OCI-LY1 (cell line): Measurements from ENCODE around the gene WSCD2.

Source experiments
- EZH2 ChIP-seq: fragments of 200-600 bp; sonication (generic), shearing (Covaris generic); IDR thresholded peaks from 2 replicates; pipeline ENCODE4 v1.8.0; 2017; ENCODE audit warnings: borderline replicate concordance, mixed run types, mild to moderate bottlenecking, antibody characterized with exemption, low read length, moderate library complexity, mixed read lengths
- TF ChIP-seq, protein P1 (sequence below): fragments of 200-600 bp; sonication (generic), shearing (Covaris generic); IDR thresholded peaks from 2 replicates; pipeline ENCODE4 v1.5.1; 2017; ENCODE audit warnings: mild to moderate bottlenecking, antibody characterized with exemption, low read length, moderate library complexity, mixed read lengths

DNA sequence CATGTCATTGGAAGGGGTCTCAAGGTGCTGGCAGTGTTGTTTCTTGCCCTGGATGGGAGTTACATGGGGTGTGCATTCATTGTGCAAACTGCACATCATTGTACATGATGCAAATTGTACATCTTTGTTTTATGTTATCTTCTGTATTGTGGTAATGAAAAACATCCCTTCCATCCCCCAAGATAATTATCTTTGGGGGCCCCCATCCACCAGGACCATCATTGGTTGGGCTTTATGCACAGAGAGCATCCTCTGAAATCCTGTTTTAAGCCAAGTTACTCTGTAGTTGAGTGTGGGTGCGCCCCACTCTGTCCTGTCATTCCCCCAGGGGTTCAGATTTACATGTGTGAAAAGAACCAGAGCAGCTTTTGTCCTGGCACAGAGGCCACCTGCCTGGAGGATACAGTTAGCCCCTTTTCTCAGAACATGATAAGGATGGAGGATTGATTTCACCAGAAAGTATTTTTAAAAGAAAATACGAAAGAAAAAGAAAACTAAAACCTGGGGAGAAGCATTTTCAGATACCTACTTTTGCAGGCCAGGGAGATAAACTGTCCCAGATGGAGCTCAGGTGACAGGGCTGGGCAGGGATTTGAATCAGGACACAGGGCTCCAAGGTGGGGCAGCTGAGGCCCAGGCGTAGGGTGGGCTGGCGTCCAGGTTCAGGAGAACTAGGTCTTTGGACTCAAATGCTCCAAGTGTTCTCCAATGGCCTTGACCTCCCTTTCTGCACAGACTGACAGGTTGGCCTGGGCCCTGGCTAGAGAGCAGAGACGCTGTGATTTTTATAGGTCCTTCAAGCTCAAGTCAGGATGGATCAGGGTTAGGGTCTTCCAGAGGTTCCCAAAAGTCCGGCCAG lies 17.2 kb downstream of the WSCD2 start:
- TF ChIP-seq, protein P1, sequence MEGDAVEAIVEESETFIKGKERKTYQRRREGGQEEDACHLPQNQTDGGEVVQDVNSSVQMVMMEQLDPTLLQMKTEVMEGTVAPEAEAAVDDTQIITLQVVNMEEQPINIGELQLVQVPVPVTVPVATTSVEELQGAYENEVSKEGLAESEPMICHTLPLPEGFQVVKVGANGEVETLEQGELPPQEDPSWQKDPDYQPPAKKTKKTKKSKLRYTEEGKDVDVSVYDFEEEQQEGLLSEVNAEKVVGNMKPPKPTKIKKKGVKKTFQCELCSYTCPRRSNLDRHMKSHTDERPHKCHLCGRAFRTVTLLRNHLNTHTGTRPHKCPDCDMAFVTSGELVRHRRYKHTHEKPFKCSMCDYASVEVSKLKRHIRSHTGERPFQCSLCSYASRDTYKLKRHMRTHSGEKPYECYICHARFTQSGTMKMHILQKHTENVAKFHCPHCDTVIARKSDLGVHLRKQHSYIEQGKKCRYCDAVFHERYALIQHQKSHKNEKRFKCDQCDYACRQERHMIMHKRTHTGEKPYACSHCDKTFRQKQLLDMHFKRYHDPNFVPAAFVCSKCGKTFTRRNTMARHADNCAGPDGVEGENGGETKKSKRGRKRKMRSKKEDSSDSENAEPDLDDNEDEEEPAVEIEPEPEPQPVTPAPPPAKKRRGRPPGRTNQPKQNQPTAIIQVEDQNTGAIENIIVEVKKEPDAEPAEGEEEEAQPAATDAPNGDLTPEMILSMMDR: no peak
- no peak for TF ChIP-seq EZH2
